DOHH2 (cell line): ENCODE measurements around the gene ANKRD55.

ENCODE experiments used
- H3F3A ChIP-seq: fragments of 200-600 bp; sonication (generic), shearing (Covaris generic); 2 replicates; pipeline ENCODE4 v1.6.0; 2016; ENCODE audit warnings: antibody characterized with exemption, mild to moderate bottlenecking; ENCODE audit not compliant: control insufficient read depth, insufficient read depth
- H3K27ac ChIP-seq: fragments of 200-600 bp; sonication (generic); 2 replicates; pipeline ENCODE4 v1.5.1; 2014; ENCODE audit warnings: low read depth, mild to moderate bottlenecking, low read length, moderate library complexity
- H3K27me3 ChIP-seq: fragments of 200-600 bp; sonication (generic); 2 replicates; pipeline ENCODE4 v1.6.1; 2014; ENCODE audit warnings: mild to moderate bottlenecking, low read length, mixed read lengths; ENCODE audit not compliant: control insufficient read depth
- H3K36me3 ChIP-seq: fragments of 200-600 bp; sonication (generic); 2 replicates; pipeline ENCODE4 v1.6.1; 2014; ENCODE audit warnings: mild to moderate bottlenecking, low read length, moderate library complexity, mixed read lengths; ENCODE audit not compliant: control insufficient read depth
- H3K4me1 ChIP-seq: fragments of 200-600 bp; sonication (generic); 2 replicates; pipeline ENCODE4 v1.6.1; 2014; ENCODE audit warnings: mild to moderate bottlenecking, low read length, mixed read lengths; ENCODE audit not compliant: control insufficient read depth
- H3K4me2 ChIP-seq: fragments of 200-600 bp; sonication (generic); 2 replicates; pipeline ENCODE4 v1.6.0; 2014; ENCODE audit warnings: mild to moderate bottlenecking, low read length, moderate library complexity
- H3K4me3 ChIP-seq: fragments of 200-600 bp; sonication (generic); 2 replicates; pipeline ENCODE4 v1.5.1; 2014; ENCODE audit warnings: mild to moderate bottlenecking, low read length, mixed read lengths
- H3K79me2 ChIP-seq: fragments of 200-600 bp; sonication (generic); 2 replicates; pipeline ENCODE4 v1.6.1; 2014; ENCODE audit warnings: mild to moderate bottlenecking, low read length, mixed read lengths; ENCODE audit not compliant: control insufficient read depth
- H3K9me2 ChIP-seq: fragments of 200-600 bp; sonication (generic); replicated peaks from 2 replicates; pipeline ENCODE4 v1.6.1; 2014; ENCODE audit warnings: mild to moderate bottlenecking, low read length, mixed read lengths; ENCODE audit not compliant: control insufficient read depth
- H3K9me3 ChIP-seq: fragments of 200-600 bp; sonication (generic); 2 replicates; pipeline ENCODE4 v1.6.1; 2014; ENCODE audit warnings: antibody characterized with exemption, low read length, mixed read lengths; ENCODE audit not compliant: control insufficient read depth, insufficient read depth
- H4K20me1 ChIP-seq: fragments of 200-600 bp; sonication (generic); 2 replicates; pipeline ENCODE4 v1.6.0; 2014; ENCODE audit warnings: low read depth, mild to moderate bottlenecking, antibody characterized with exemption, low read length, moderate library complexity; ENCODE audit not compliant: control insufficient read depth, insufficient read depth
- CTCF ChIP-seq: fragments of 200-600 bp; sonication (generic); IDR thresholded peaks from one replicate; pipeline ENCODE4 v1.5.1; 2014; ENCODE audit warnings: antibody characterized with exemption, mild to moderate bottlenecking, low read depth, low read length; ENCODE audit not compliant: poor library complexity, severe bottlenecking
- EZH2phosphoT487 ChIP-seq: fragments of 200-600 bp; sonication (generic); IDR thresholded peaks from 2 replicates; pipeline ENCODE4 v1.6.1; 2017; ENCODE audit warnings: borderline replicate concordance, mild to moderate bottlenecking, antibody characterized with exemption, low read length, moderate library complexity, mixed read lengths

ANKRD55 gene

GRCh38 chr5:56143373-56143714 is 89.8 kb downstream of the ANKRD55 start:
- no peak overlapping the region for H3K4me3 ChIP-seq
- H3K79me2 ChIP-seq: no peaks in the 10 kb centered on the region
- no peaks in the 10 kb centered on the region for H3K9me3 ChIP-seq
- no peaks in the 10 kb centered on the region for H3K9me2 ChIP-seq
- peaks cover 17% of the 10 kb centered on the region; the same call in 1 of the 2 replicates for H3K27me3 ChIP-seq
- H3K4me2 ChIP-seq: no peak overlapping the region
- no peak for TF ChIP-seq CTCF
- TF ChIP-seq EZH2phosphoT487: no peak
- H3K27ac ChIP-seq: no peak overlapping the region
- no peaks in the 10 kb centered on the region for H3F3A ChIP-seq
- no peaks in the 10 kb centered on the region for H3K4me1 ChIP-seq
- no peaks in the 10 kb centered on the region for H4K20me1 ChIP-seq
- no peaks in the 10 kb centered on the region for H3K36me3 ChIP-seq

GRCh38 chr5:56142614-56143372 is 90.3 kb downstream of the ANKRD55 start:
- H3K9me2 ChIP-seq: no peaks in the 10 kb centered on the region
- no peaks in the 10 kb centered on the region for H3K4me1 ChIP-seq
- H3K27ac ChIP-seq: no peak overlapping the region
- peaks cover 11% of the 10 kb centered on the region; the same call in 1 of the 2 replicates for H3K27me3 ChIP-seq
- H3K79me2 ChIP-seq: no peaks in the 10 kb centered on the region
- no peaks in the 10 kb centered on the region for H3K9me3 ChIP-seq
- no peak overlapping the region for H3K4me2 ChIP-seq
- H4K20me1 ChIP-seq: no peaks in the 10 kb centered on the region
- no peaks in the 10 kb centered on the region for H3K36me3 ChIP-seq
- no peaks in the 10 kb centered on the region for H3F3A ChIP-seq
- TF ChIP-seq EZH2phosphoT487: no peak
- no peak for TF ChIP-seq CTCF
- no peak overlapping the region for H3K4me3 ChIP-seq

GRCh38 chr5:56142233-56142613 is 90.9 kb downstream of the ANKRD55 start:
- Histone ChIP-seq H3K9me3 (no peaks in the 10 kb centered on the region), H3K4me2 (no peak overlapping the region), H3K36me3 (no peaks in the 10 kb centered on the region), H3K79me2 (no peaks in the 10 kb centered on the region), H4K20me1 (no peaks in the 10 kb centered on the region), H3K27ac (no peak overlapping the region), H3K4me1 (no peaks in the 10 kb centered on the region), H3F3A (no peaks in the 10 kb centered on the region), H3K4me3 (no peak overlapping the region), H3K27me3 (peaks cover 10% of the 10 kb centered on the region; the same call in 1 of the 2 replicates), H3K9me2 (no peaks in the 10 kb centered on the region)
- TF ChIP-seq EZH2phosphoT487 (no peak), CTCF (no peak)
